HUDEP-2 (cell line): ENCODE data around the gene TPRX1.
"Not testable (repeated sequence)": the region's sequence is repeated elsewhere in the genome, so short reads cannot be mapped to it uniquely, and the experiment has no call there.

Source experiments
- DNase-seq, 76 experiments: peaks; one replicate each; lab custom pipeline; 2025; ENCODE audit not compliant: unreplicated experiment in 76 of 76; lab: John Stamatoyannopoulos, UW

TPRX1 gene, protein sequence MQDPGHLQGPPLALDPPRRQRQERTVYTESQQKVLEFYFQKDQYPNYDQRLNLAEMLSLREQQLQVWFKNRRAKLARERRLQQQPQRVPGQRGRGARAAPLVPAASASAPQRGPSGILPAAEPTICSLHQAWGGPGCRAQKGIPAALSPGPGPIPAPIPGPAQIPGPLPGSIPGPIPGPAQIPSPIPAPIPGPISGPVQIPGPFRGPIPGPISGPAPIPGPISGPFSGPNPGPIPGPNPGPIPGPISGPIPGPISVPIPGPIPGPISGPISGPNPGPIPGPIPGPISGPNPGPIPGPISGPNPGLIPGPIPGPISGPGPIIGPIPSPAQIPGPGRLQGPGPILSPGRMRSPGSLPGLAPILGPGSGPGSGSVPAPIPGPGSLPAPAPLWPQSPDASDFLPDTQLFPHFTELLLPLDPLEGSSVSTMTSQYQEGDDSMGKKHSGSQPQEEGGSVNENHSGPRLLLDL

DNA sequence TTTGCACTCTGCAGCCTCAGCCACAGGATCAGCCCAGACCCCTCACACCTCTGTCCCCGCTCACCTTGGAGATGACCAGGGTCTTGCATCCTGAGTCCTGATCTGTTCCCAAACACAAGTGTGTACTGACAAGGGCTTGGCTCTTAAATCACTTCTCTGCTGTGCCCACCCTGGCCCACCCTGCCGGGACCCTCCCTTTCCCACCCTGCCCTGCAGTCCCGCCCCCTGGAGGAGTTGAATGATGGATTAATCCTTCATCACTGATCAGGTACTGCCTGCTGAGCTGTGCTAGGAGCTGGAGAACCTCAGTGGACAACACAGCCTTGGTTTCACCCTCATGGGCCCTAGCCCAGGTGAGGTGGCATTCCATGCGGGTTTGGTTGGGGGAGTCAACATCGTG is at the start of gene TPRX1:
TSS of gene TPRX1 (minus strand) at position 101 of the 400 bp plus-strand sequence. CDS start at position 89, 12 bp downstream.
- DNase-seq, result not testable (repeated sequence)

DNA sequence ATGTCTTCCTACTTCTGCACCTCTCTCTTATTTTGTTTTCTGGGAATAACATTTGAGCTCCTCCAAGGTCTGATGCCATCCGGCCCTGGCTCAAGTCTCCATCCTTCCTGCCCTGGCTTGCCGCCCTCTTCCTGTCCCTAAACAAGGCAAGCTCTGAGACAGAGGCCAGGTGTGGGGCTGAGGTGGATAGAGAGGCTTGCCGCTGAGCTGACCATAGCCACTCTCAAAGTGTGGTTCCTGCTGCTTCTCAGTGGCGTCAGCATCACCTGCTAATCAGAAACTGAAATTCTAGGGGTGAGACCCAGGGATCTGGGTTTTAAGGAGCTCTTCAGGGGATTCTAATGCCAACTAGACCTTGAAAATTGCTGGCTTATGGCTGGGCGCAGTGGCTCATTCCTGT is 48.7 kb upstream of the TPRX1 start:
- no peak for DNase-seq

DNA sequence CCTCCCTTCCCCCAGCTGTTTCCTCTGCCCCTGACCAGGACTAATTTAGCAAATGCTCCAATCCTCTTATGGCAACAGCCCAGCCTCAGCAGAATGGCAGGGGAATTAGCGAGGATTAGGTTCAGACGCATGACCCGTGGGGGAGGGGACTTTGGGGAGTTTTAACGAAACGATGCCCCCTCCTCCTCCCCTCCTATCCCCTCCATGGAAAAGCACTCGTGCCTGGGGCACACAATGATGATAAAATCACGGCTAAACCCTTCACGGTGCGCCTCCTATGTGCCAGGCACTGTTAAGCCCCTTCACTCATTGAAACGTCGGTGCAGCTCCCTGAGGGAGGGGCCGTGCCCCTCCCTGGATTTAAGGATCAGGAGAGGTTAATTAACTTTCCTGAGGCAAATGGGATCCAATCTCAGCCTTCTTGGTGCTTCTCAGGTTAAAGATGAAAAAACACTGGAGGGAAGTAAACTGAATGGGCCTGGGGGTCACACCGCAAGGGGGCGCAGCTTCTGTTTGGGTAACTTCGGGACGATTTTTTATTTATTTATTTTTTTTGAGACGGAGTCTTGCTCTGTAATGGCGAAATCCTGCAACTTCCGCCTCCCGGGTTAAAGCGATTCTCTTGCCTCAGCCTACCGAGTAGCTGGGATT is 44.6 kb upstream of the TPRX1 start:
- peak in 19 of 76 experiments; percentile 4 to 60 (median 15) for DNase-seq

DNA sequence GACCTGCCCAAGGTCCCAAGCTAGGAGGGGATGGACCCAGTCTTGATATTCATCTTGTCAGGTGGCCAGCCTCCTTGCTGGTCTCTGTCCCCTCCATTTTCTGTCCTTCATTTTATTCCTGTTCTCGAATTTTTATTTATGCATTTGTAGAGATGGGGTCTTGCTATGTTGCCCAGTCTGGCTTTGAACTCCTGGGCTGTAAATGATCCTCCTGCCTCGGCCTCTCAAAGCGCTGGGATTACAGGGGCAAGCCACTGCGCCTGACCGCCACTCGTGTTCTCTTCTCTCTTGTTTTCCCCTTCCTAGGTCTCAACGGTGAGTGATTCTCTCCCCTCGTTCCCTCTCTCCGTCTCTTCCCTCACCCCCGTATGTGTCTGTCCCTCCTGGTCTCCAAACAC is 44.1 kb upstream of the TPRX1 start:
- DNase-seq, result no peak

DNA sequence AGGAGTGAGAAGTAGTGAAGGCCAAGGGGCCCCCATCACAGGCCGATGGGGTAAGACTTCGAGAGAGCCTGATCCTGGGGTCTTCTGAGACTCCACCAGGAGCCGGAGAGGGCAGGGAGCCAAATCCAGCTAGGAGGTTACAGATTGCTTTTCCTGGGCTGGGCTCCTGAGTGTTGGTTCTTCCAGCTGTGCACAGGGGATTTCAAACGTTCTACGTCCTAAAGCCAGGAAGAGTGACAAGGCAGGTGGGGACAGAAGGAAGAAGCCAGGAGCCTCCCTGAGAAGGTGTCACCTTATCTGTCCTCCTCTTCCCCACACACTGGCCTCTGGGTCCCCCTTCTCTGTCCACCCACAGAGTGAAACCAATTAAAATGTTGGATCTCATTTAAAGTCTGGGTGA is 38.6 kb upstream of the TPRX1 start:
- no peak for DNase-seq

DNA sequence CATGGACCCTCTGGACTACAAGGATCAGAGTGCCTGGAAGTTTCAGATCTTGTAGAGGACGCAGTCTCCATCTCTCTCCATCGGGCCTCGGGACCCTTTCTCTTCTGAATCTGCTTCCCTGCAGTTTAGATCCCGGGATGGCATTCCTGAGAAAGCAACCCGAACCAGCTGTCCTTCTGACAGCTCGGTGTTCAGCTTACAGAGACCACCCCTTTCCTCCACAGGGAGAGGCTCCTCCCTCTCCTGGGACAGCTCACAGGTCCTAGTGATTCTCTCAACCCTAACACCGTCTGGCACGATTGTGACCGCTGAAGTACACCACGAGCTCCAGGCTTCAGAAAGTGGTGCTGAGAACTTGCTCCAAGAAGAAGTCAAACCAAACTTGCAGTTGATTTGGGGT is 35.6 kb upstream of the TPRX1 start:
- DNase-seq, result no peak

DNA sequence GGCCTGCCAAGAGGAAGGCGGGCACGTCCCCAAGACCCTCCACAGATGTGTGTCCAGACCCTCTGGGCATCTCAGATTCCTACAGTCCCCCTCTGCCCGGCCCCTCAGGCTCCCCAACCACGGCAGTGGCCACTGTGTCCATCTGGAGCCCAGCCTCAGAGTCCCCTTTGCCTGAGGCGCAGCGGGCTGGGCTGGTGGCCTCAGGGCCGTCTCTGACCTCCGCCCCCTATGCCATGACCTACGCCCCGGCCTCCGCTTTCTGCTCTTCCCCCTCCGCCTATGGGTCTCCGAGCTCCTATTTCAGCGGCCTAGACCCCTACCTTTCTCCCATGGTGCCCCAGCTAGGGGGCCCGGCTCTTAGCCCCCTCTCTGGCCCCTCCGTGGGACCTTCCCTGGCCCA is 35.1 kb upstream of the TPRX1 start:
- DNase-seq, result no peak

DNA sequence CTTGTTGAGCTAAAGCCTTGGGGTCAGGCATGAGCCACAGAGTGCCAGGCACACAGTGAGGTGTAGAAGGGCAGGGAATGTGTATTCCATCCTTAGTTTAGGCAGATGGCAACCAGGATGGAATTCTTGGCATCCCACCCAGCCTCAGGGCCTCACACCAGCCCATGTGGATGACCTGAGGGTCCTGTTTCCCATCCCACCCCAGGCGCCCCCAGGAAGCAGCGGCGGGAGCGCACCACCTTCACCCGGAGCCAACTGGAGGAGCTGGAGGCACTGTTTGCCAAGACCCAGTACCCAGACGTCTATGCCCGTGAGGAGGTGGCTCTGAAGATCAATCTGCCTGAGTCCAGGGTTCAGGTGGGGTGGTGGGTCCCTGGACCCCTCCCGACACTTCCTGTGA is 31.7 kb upstream of the TPRX1 start:
- no peak for DNase-seq

DNA sequence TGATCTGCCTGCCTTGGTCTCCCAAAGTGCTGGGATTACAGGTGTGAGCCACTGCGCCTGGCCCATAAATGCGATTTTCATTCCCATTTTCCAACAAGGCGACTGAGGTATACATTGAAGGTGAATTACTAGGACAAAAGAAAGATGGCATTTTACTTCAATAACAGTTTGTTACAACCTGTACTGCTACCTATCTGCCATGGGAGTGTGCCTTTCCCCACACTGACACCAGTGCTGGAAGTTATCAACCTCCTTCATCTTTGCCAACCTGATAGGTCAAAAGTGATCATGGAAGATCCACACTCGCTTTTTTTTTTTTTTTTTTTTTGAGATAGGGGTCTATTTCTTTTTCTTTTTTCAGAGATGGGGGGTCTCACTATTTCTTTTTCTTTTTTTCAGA is 28.4 kb upstream of the TPRX1 start:
- DNase-seq, result no peak

DNA sequence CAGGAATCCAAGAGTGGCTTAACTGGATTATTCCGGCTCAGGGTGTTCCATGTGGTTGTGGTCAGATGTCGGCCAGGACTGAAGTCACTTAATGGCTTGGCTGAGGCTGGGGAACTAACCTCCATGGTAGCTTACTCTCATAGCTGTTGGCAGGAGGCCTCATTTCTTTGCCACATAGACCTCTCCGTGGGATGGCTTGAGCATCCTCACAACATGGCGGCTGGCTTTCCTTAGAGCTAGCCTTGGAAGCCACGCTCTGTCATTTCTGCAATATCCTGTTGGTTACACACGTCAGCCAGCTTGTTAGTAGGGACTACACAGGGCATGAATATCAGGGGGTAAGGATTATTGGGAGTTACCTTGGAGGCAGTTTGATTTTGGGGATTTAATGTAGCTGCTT is 22.4 kb upstream of the TPRX1 start:
- no peak for DNase-seq

DNA sequence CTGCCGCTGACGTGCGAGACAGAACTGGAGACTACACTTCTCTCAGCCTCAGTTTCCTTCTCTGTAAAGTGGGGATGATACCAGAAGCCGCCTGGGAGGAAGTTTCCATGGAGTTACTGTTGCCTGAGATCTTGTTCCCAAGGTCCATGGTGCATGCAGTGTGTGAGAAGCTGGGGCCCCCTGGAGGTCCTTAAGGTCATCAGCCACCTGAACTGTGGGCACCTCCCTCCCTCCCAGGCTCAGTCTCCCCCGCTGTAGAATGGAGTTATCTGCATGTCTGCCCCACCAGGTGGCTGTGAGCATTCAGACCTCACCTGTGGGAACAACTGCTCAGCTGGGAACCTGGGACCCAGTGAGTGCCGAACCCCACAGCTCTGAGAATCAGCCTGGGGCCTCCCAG is 20.0 kb upstream of the TPRX1 start:
- no peak for DNase-seq

DNA sequence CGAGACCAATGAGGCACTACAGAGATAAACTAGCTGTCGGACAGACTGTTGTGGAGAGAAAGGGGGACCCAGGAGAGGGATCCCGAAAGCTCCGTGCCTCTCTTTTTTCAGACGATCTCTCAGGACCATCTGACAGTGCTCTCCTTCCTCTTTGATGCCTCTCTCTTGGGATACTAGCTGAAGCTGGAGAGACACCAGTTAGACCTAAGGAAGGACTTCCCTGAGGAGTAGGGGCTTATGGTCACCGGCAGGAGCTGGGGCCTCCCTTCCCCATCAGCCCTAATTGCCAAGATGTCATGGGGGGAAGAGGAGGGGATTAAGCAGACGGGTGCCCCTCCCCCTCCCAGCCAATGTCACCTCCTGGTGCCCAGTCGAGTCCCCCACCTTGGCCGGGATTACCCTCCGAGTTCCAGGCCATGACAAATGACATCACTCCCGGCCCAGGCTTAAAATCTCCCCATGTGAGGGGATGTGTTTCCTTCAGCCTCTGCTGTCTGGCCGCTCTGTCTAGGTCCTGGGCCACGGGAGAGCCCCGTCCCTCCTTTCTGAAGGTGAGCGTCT is 17.2 kb upstream of the TPRX1 start, which contains the start of gene CRX:
TSS of gene CRX (plus strand) at position 478 of the 561 bp plus-strand sequence. CDS start 12,507 bp downstream, outside the sequence.
- DNase-seq, result no peak

DNA sequence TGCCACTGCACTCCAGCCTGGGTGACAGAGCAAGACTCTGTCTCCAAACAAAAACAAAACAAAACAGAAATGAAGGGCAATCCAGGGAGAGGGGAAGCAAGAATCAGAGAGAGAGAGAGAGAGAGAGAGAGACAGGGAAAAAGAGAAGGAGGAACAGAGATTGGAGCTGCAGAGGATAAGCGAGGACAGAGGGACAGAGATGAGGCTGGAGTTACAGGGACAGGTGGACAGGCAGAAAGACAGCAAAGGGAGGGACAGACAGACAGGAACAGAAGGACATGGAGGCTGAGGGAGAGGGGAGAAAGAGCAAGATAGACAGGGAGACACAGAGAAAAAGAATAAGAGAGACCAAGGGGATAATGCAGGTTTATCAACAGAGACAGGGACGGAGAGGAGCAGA is 16.1 kb upstream of the TPRX1 start:
- DNase-seq, result no peak

DNA sequence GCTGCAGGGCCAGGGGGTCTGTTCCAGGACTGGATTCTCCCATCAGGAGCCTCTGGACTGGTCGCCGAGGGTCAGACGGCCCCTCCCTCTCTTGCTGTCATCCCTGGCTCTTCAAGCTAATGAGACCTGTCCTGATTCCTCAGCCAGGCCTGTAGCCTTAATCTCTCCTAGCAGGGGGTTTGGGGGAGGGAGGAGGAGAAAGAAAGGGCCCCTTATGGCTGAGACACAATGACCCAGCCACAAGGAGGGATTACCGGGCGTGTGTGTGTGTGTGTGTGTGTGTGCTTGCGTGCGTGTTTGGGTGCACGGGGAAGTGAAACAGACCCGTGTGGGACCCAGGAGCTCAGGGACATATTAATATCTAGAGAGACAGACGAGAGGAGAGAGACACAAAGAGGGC is 15.5 kb upstream of the TPRX1 start:
- no peak for DNase-seq

DNA sequence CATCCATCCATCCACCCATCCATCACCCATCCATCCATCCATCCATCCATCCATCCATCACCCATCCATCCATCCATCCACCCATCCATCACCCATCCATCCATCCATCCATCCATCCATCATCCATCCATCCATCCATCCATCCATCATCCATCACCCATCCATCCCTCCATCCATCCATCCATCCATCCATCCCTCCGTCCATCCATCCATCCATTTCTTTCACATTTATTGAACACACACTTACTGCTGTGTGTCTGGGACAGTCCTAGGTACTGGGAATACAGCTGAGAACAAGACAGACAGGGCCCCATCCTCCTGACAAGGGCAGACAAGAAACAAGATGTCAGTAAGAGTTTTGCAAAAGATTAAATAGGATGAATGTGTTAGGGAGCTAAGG is 13.9 kb upstream of the TPRX1 start:
- DNase-seq, result not testable (repeated sequence)

DNA sequence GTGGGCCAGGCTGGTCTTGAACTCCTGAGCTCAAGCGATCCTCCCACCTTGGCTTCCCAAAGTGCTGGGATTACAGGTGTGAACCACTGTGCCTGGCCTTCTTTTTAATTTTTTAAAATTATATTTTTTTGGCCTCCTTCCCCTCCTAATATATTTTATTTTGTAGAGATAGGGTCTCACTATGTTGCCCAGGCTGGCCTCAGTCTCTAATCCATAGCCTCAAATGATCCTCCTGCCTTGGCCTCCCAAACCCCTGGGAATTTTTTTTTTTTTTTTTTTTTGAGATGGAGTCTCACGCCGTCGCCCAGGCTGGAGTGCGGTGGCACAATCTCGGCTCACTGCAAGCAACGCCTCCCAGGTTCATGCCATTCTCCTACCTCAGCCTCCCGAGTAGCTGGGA is 11.9 kb upstream of the TPRX1 start:
- not testable (repeated sequence) for DNase-seq

DNA sequence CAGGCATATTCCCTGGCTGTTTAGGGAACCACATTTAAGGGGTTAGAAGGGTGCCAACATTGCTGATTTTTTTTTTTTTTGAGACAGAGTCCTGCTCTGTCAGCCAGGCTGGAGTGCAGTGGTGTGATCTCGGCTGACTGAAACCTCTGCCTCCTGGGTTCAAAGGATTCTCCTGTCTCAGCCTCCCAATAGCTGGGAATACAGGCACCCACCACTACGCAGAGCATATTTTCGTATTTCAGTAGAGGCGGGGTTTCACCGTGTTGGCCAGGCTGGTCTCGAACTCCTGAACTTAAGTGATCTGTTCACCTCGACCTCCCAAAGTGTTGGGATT is 9.6 kb upstream of the TPRX1 start:
- no peak for DNase-seq

DNA sequence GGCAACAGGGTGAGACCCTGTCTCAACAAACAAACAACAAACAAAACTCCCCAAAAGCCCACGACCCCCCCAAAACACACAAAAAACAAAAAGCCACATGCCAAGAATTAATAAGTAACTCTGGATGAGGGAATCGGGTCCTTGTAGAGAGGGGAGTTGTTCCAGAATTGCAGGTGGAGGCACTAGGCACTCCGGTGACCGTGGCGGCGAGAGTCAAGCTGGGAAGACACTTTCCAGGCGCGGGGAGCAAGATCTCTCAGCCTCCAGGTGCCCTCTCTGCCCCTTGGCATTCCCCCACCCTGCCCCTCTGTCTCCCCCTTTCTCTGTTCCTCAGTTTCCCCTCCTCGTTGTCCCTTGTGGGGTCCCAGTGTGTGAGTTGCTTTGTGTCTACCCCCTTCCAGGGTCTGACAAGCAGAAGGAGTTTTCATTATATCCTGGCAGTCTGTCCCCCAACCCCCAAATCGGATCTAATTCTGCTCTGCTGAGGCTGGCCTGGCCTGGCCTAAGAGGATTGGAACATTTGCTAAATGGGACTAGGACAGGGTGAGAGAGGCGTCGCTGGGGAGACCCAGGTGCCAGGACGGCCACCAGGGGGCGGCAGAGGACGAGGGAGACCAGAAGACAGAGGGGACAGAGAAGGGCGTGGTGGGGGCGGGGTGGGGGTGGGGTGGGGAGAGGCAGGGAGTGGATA is 9.1 kb upstream of the TPRX1 start:
- peak in 73 of 76 experiments; percentile 17 to 93 (median 79) for DNase-seq

DNA sequence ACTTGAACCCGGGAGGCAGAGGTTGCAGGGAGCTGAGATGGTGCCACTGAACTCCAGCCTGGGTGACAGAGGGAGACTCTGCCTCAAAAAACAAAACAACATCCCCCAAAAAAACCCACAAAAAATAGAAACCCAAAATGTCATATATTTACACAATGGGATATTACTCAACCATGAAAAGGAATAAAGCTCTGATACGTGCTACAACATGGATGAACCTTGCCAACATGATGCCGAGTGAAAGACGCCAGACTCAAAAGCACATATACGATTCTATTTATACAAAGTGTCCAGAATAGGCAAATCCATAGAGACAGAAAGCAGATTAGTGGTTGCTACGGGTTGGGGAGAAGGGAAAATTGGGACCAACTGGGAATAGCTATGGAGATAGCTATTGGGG is 2.1 kb upstream of the TPRX1 start:
- DNase-seq, result no peak

DNA sequence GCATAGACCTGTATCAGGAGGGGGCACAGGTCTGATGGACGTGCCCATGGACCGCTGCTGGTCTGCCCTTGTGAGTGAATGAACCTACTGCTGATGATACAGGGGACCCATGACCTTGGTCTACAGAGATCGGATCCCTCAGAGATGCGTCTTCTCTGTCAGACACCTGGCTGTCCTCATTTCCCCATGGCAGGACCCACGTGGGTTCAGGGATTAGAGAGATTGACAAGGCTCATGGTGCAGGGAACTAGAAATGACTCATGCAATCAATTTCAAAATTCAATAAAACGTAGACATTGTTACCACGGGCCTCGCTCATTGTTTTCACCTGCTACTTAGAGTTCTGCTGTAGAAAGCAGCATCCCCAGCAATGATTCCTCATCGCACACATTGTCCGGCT is 962 bp upstream of the TPRX1 start:
- no peak for DNase-seq

DNA sequence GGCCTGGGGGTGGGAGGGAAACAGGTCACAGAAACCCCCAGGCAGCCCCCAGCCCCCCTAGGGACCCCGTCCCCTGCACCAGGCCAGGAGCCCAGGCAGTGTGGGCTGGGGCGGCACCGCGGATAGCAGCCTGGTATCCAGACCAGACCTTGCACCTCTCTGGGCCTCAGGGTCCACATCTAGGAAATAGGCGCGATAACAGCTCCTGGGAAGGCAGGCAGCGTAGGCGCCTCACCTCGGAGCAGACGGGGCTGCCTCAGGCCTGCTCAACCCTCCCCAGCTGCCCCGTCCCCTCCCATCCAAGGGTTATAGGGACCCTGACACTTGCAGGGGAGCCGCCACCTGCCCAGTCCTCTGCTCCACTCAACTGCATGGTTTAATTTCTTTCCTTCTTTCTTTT is 680 bp downstream of the TPRX1 start:
- DNase-seq, result not testable (repeated sequence)
